Testis (tissue), 3 donors: ENCODE measurements around the gene SYNE1. TPM values are rescaled to one million over a fixed set of nuclear protein-coding genes. Genes with fewer than 3 reads are reported as not detected.

Source experiments
- DNase-seq: peaks from one replicate; pipeline ENCODE4 v3.0.0-alpha.2; 2019
- H3K27ac ChIP-seq, 2 donors: fragments of 200-600 bp; sonication (generic); one replicate each; pipeline ENCODE4 v1.5.1; 2019
- H3K27me3 ChIP-seq: fragments of 200-600 bp; sonication (generic); one replicate; pipeline ENCODE4 v1.5.1; 2019
- H3K36me3 ChIP-seq: fragments of 200-600 bp; sonication (generic); one replicate; pipeline ENCODE4 v1.5.1; 2017; ENCODE audit warnings: low read depth; ENCODE audit errors: missing control alignments
- H3K4me1 ChIP-seq: fragments of 200-600 bp; sonication (generic); one replicate; pipeline ENCODE4 v1.5.1; 2019
- H3K4me3 ChIP-seq, 2 donors: fragments of 200-600 bp; sonication (generic); one replicate each; pipeline ENCODE4 v1.5.1; 2017 to 2019
- H3K9me3 ChIP-seq: fragments of 200-600 bp; sonication (generic); one replicate; pipeline ENCODE4 v1.5.1; 2017
- CTCF ChIP-seq, 3 experiments: fragments of 450-650 bp in 2 of 3; fragments of 200-600 bp in 1 of 3; sonication (generic) in 1 of 3; IDR thresholded peaks; one replicate each; pipeline ENCODE4 v1.5.1; 2016 to 2019; ENCODE audit warnings: antibody characterized with exemption in 3 of 3, mild to moderate bottlenecking in 2 of 3, moderate library complexity in 1 of 3
- POLR2A ChIP-seq: fragments of 450-650 bp; IDR thresholded peaks from one replicate; pipeline ENCODE4 v1.6.1; 2017; ENCODE audit warnings: antibody characterized with exemption, mild to moderate bottlenecking, moderate library complexity
- WGBS, 2 donors: methylation state at CpG; one replicate each; pipeline ENCODE4 v1.1.5; 2018; 5-methylcytosine and 5-hydroxymethylcytosine counted together
- intact Hi-C: fragments of 100-400 bp; cut with DNase I; formaldehyde crosslinking; loops from one replicate; pipeline ENCODE4 v1.15.1; 2023; ENCODE audit warnings: low total_unique reads
- polyA plus RNA-seq: library from polyadenylated mRNA; stranded (reverse); fragments of 350-450 nt; fragmentation: Illumina TruSeq; extraction: RNeasy Lipid Tissue Mini Kit (QIAGEN cat#74804); gene quantifications from one replicate; pipeline ENCODE4 v1.2.3, GENCODE V29; 2014; ENCODE audit warnings: low read depth, low replicate concordance; ENCODE audit not compliant: insufficient read depth
- total RNA-seq, 2 donors: library from RNA; depleted of rRNA; stranded (reverse); fragments of >200 nt; gene quantifications; one replicate each; pipeline ENCODE4 v1.2.3, GENCODE V29; 2016

SYNE1 gene
- total and polyA plus RNA-seq, 3 donors from 2014 or later, result 57.2 to 255 (median 228) TPM

- intact Hi-C loops, result no loop called here
- WGBS, 2 donors, result 89 to 95% methylated on average over 4 of the region's 4 CpGs
- TF ChIP-seq POLR2A (no peak), CTCF (IDR thresholded peaks at IDR 0.05) (no peak)
- no peak overlapping the region for H3K27ac ChIP-seq
- H3K4me3 ChIP-seq, result no peak overlapping the region
- H3K27me3 ChIP-seq, result no peaks in the 10 kb centered on the region
- no peaks in the 10 kb centered on the region for H3K9me3 ChIP-seq
- peaks cover 3% of the 10 kb centered on the region for H3K4me1 ChIP-seq
- DNase-seq, result no peak
- no peaks in the 10 kb centered on the region for H3K36me3 ChIP-seq
Measured at GRCh38 chr6:152170313-152170701, 466.9 kb downstream of the SYNE1 start.

- 81 to 83% methylated on average over 13 of the region's 13 CpGs for WGBS, 2 donors
- TF ChIP-seq POLR2A (no peak), CTCF (IDR thresholded peaks at IDR 0.05) (no peak)
- Histone ChIP-seq H3K4me3 (no peak overlapping the region), H3K9me3 (no peaks in the 10 kb centered on the region), H3K27me3 (no peaks in the 10 kb centered on the region), H3K27ac (no peak overlapping the region), H3K4me1 (peaks cover 3% of the 10 kb centered on the region), H3K36me3 (no peaks in the 10 kb centered on the region)
- DNase-seq, result no peak
- intact Hi-C loops, result no loop called here
Measured at GRCh38 chr6:152167641-152168603, 469.2 kb downstream of the SYNE1 start.

GRCh38 chr6:152166897-152167296 lies 470.3 kb downstream of the SYNE1 start:
- no peaks in the 10 kb centered on the region for H3K27me3 ChIP-seq
- no peaks in the 10 kb centered on the region for H3K36me3 ChIP-seq
- H3K9me3 ChIP-seq, result no peaks in the 10 kb centered on the region
- no peak overlapping the region for H3K27ac ChIP-seq
- no peak for DNase-seq
- peaks cover 3% of the 10 kb centered on the region for H3K4me1 ChIP-seq
- 74 to 79% methylated on average over 5 of the region's 5 CpGs for WGBS, 2 donors
- H3K4me3 ChIP-seq, result no peak overlapping the region
- intact Hi-C loops, result no loop called here
- TF ChIP-seq POLR2A (no peak), CTCF (IDR thresholded peaks at IDR 0.05) (no peak)

- Histone ChIP-seq H3K27ac (no peak overlapping the region), H3K9me3 (no peaks in the 10 kb centered on the region), H3K27me3 (no peaks in the 10 kb centered on the region), H3K4me3 (no peak overlapping the region), H3K36me3 (no peaks in the 10 kb centered on the region), H3K4me1 (peaks cover 3% of the 10 kb centered on the region)
- DNase-seq, result no peak
- no peak for TF ChIP-seq CTCF (IDR thresholded peaks at IDR 0.05)
- no peak for TF ChIP-seq POLR2A
- intact Hi-C loops, result no loop called here
- 75 to 76% methylated on average over 4 of the region's 4 CpGs for WGBS, 2 donors
Measured at GRCh38 chr6:152166497-152166896, 470.7 kb downstream of the SYNE1 start.

GRCh38 chr6:152164957-152165356 lies 472.2 kb downstream of the SYNE1 start:
- 69 to 81% methylated on average over 5 of the region's 5 CpGs for WGBS, 2 donors
- H3K4me1 ChIP-seq, result peaks cover 3% of the 10 kb centered on the region
- no peak overlapping the region for H3K27ac ChIP-seq
- TF ChIP-seq CTCF (IDR thresholded peaks at IDR 0.05) (no peak), POLR2A (no peak)
- DNase-seq, result no peak
- H3K27me3 ChIP-seq, result no peaks in the 10 kb centered on the region
- no peak overlapping the region for H3K4me3 ChIP-seq
- intact Hi-C loops, result no loop called here
- no peaks in the 10 kb centered on the region for H3K36me3 ChIP-seq
- H3K9me3 ChIP-seq, result no peaks in the 10 kb centered on the region
